ENCODE data around the gene SWAP70.

GRCh38 chr11:9765320-9766101, 101.6 kb downstream of the SWAP70 start:
- no peak for TF ChIP-seq TARDBP (IDR thresholded peaks at IDR 0.05)
- no peak for TF ChIP-seq BHLHE40 (IDR thresholded peaks at IDR 0.05; ENCODE audit: borderline replicate concordance)
